HG03469 (cell line): ENCODE measurements around the gene OR10A2.
"Not testable (repeated sequence)": the region's sequence is repeated elsewhere in the genome, so short reads cannot be mapped to it uniquely, and the experiment has no call there.

ENCODE experiments used
- ATAC-seq: cut with Tn5 transposase; IDR thresholded peaks from one replicate; pipeline ENCODE4 v1.9.1; 2021; ENCODE audit warnings: mild to moderate bottlenecking, moderate library complexity, moderate number of reproducible peaks; ENCODE audit not compliant: unreplicated experiment

Gene OR10A2, protein sequence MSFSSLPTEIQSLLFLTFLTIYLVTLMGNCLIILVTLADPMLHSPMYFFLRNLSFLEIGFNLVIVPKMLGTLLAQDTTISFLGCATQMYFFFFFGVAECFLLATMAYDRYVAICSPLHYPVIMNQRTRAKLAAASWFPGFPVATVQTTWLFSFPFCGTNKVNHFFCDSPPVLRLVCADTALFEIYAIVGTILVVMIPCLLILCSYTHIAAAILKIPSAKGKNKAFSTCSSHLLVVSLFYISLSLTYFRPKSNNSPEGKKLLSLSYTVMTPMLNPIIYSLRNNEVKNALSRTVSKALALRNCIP

DNA sequence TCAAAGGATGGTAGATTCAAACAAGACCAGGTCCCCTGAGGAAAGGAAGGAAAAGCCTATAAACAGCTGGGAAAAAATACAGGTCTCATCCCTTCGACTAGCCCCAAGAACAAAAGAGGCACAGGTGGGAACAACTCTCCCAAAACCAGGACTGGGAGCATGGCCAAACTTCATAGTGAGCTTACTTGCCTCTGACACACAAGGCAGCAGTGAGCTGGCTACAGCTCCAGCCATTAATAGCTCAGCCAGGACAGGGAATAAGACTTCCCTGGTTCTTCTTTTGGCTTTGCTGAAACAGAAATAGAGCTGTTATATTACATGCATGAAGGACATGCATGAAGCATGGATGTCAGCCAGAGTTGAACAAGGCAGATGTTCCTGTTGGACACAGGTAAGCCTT lies at the start of gene OR10A2:
Gene OR10A2, plus strand, starts transcription at position 97 of the 400 bp plus-strand sequence. CDS start 6,698 bp downstream, outside the sequence.
- ATAC-seq, result no peak

DNA sequence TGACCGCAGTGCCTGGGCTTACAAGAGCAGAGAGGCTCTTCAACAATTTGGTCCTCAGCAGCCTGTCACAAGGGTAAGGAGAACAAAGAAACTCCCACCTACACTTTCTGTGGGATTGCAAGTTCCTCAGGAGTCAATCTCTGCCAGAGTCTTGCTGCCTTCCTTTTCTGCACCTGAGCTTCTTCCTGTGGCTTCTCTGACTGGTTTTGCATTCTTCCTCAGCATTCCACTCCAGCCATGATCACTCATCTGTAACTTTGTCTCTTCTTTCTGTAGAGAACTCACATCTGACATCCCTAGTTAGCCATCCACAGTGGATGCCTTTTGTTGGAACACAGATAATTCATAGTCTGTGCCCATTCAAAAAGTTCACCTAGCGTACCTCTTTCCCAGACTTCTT lies 49.2 kb upstream of the OR10A2 start:
- no peak for ATAC-seq

DNA sequence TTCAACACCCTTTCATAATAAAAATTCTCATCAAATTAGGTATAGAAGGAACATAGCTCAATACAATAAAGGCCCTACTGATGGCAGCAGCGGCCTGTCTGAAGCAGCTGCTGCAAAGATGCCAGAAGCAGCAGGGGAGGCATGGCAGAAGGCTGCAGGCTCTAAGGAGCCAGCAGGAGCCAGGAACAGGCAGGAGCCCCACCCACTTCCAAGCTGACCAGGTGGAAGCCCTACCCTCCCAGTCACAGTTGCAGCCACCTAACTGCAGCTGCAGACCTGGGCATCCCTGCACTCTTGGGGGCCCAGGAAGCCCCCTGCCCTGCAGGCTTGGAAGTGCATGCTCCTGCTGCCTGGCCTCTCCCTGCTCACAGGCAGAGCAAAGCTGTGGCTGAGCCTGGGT lies 45.2 kb upstream of the OR10A2 start:
- ATAC-seq, result no peak

DNA sequence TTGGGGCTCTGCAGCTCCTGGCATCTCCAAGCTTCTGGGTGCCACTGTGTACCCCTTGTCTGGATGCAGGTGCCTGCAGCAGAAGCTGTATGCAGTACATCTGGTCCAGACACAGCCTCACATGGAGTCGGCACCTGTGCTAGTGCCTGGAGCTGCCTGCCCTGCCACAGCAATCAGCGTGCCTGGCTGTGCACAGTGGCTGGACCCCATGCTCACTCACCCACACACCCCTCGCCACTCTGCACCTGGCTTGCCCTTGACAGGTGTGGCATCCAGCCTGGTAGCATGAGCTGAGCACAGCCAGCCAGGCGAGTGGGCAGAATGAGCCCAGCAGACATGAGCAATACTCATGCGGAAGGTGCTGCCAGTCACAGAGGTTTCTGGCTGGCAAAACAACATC lies 43.9 kb upstream of the OR10A2 start:
- ATAC-seq, result no peak

DNA sequence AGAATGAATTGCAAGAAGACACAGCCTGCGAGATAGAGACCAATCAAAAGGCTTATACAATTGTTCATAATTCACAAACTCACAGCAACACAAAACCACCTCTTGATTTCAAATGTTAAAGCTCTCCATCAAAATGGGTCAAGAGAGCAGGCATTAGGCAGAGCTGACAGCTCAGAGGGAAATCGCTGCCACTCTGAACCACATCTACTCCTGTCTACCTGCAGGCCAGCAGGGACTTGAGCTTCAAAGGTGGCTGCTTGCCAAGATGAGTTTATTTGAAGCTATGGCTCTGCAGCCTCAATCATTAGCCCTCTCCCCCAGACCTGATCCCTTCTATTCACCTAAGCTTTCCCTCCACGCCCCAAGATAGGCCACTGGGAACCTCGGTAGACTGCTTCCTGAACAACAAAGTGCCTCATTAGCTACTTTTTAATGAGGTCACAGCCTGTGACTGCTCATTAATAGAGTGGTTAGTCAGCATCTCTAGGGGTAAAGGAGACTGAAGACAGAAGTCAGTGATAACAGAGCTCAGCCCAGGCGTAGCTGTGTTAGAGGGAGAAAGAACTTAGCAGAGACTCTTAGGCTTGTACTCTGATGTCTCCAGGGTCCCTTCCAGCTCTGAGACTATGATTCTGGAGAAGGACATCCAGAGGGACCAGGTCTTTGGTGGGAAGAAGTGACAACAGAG lies 38.6 kb upstream of the OR10A2 start:
- ATAC-seq, result no peak

DNA sequence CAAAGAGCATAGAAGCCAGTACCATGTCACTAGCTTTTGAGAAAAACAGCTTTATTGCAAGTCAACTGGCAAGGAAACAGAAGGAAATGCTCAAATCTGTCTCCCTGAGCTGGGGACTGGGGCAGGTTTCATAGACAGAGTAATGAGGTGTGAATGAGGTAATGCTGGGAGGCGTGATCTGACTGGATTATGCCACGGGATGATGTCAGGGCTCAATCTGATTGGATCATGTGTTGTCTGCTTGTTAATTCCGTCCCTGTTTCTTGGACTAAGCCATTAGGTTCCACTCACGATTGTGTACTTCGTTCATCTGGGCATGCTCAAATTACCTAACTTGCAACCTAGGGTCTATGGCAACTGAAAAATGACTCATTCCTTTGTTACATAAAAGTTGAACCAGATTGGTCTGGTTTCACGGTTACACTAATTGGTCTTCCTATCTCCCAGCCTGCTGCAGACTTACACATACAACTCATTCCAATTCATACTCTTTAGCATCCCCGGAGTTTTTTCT lies 37.6 kb upstream of the OR10A2 start:
- ATAC-seq, result no peak

DNA sequence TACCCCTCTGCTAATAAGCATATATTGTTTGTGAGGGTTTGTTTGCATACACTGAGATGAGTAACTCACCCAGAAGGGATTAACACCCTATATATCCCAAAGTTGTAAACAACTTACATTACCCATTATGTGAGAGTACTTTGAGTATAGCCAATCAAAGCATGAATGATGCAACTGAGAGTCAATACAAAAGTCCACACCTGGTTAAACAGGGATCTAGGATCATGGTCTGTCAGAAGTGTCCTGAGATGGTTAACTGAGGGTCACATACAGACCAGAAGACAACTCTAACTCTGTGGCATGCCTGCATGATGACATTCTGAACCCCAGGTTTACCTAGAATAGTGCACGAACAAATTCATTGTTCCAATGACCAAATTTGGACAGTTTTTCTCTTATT lies 34.8 kb upstream of the OR10A2 start:
- ATAC-seq, result no peak

DNA sequence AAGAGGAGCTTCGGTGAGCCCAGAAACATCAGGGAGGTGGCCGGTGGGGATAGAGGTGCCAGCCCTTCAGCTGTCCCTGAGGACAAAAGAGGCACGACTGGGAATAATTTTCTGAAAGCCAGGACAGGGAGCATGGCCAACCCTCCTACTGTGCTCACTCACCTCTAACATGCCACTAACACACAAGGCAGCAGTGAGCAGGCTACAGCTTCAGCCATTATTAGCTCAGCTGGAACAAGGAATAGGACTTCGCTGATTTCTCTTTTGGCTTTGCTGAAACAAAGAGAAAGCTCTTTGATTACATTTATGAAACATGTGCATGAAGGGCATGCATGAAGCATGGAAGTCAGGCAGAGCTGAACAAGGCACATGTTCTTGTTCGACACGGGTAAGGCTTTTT lies 29.5 kb upstream of the OR10A2 start:
- ATAC-seq, result no peak

DNA sequence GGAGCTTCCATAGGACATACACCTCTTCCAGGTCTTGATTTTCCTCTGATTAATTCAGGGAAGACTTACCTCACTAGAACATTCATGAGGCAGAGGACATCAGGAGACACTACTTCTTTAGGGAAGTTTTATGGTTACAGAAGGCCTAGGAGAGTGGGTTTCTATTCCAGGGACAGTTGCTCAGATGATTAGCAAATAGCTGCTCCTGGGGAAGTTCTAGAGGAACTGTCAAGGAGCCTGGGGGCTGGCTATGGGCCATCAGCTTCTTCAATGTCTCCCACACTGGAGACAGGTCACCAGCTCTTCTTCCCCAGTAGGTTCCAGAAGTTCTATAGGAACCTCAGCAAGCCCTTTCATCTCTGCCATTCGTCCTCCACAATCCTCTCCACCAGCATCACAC lies 28.8 kb upstream of the OR10A2 start:
- ATAC-seq, result no peak

DNA sequence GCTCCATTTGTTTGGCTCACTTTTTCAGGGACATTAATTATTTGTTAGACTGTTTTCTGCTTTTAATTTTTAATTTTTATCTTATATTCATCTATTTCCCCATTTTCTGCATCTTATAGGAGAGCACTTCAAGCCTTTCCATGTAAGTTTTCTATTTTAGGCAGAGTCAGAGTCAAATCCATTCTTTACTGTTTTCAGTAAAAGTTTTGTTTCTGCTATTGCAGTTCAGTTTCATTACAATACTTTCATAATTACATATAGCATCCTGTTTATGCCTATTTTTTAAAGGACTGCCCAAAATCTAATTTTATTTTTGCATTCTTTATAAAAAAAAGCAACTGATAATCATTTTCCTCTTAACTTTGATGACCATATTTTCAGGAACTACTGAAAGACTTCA lies 21.2 kb upstream of the OR10A2 start:
- no peak for ATAC-seq

DNA sequence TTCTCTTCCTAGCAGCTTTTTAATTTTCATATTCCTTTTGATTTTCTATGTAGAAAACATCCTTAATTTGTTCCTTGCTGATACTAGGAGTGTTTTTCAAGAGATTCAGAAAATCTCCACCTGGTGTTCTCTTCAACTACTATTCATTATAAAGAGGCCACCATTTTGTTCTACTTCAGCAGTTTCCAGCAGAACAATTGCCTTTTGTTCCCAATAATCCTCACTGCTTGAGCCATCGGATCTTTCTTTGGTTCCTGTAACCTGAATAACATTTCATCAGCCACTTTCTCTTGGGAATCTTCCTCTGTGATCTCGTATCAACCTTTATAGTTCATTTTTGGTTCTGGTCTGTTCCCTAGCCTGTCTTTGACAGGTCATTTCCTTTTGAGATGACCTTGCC lies 19.2 kb upstream of the OR10A2 start:
- no peak for ATAC-seq

DNA sequence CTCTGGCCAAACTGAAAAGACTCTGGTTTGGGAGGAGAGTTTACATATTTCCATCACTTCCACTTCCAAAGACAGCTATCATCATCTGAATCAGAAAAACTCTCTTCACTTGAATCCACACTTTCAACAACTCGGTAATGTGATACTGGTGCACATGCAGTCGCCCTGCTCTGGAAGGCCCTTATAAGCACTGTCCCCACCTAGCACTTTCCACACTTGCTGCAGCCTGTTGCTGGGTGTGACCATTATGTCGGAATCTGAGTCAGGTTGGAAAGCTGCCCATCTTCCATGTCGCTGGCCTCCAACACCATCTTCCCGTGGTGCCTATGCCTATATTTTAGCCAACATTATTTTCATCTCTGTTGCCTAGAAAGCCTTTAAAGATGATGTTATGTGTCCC lies 18.5 kb upstream of the OR10A2 start:
- no peak for ATAC-seq

DNA sequence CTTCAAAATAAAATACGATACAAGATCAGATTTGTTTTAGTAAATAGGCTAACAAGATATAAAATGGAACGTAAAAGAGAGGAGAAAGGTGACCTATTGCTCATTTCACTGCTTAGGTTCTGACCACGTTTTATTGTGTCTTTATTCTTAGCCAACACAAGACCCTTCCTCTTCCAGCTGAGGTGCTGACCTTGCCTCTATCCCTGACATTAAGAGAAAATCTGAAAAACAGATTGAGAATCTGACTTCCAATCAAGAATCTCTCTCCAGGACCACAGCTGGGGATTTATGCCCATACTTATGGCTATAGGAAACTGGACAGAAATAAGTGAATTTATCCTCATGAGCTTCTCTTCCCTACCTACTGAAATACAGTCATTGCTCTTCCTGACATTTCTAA lies 17.5 kb upstream of the OR10A2 start, which contains the start of gene OR10A5:
Gene OR10A5, plus strand, starts transcription at position 301 of the 400 bp plus-strand sequence. Its CDS starts 0 bp downstream, at position 301.
- no peak for ATAC-seq

DNA sequence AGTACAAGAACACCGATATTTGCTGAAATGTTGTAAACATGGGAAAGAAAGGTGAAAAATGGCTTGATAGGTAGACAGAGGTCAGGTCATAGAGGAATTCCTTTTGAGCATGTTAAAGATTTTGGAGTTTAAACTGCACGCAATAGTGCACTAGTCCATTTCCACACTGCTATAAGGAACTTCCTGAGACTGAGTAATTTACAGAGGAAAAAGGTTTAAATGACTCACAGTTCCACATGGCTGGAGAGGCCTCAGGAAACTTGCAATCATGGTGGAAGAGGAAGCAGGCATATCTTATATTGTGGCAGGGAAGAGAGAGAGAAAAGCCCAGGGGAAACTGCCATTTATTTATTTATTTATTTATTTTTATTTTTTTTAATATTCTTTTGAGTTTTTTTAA lies 12.3 kb upstream of the OR10A2 start:
- no peak for ATAC-seq

DNA sequence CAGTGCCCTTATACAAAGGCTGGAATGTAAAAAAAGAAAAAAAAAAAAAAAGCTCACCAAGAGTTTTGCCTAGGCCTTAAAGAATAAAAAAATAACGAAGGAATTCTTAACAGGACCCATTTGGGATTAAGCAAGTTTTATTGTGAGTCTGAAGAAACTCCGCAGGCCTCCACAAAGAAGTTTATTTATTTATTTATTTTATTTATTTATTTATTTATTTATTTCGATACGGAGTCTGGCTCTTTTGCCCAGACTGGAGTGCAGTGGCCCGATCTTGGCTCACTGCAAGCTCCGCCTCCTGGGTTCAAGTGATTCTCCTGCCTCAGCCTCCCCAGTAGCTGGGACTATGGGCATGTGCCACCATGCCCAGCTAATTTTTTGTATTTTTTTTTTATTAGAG lies 8.1 kb upstream of the OR10A2 start:
- ATAC-seq, result not testable (repeated sequence)

DNA sequence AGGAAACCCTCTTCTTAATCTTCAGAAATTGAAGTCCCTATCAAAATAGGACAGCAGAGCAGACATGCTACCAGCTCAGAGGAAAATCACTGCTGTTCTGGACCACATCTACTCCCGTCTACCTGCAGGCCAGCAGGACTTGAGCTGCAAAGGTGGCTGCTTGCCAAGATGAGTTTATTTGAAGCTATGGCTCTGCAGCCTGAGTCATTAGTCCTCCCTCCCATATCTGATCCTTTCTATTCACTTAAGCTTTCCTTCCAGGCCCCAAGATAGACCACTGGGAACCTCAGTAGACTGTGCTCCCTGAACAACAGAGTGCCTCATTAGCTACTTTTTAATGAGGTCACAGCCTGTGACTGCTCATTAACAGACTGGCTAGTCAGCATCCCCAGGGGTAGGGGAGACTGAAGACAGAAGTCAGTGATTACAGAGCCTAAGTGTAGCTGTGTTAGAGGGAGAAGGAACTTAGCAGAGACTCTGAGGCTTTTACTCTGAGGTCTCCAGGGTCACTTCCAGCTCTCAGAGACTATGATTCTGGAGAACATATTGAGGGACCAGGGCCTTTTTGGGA lies 6.8 kb upstream of the OR10A2 start:
- no peak for ATAC-seq

DNA sequence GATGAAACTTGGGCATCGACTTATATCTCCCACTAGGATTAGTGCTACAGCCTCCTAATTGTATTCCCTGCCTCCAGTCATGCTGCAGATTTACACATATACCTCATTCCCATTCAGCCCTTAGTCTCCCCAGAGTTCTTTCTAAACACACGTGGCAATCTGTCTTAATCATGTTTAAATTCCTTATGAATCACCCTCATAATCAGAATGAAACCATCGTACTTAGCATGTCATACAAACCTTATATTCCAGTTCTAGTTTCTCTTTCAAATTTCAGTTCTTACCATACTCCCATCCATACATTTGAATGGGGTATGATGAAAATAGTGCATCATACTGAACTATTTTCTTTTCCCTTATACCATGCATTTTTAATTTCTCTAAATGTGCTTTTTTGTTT lies 6.0 kb upstream of the OR10A2 start:
- ATAC-seq, result no peak

DNA sequence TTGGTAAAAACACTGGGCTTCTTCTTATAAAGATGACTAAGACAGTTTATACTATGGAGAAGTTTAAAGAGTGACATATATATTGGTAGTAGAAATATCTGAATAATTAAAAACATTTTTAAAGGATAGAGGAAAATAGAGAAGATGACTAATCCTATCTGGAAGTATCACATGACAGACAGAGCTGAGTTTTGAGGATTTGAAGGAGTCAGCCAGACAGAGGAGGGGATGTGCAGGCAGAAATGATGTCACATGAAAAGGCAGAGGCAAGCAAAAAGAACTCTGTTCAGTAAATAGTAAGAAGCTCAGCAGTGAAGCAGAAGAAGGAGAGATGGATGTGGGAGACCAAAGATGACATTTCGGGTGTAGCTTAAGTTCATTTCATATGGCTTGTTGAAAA lies 1.6 kb downstream of the OR10A2 start:
- no peak for ATAC-seq

DNA sequence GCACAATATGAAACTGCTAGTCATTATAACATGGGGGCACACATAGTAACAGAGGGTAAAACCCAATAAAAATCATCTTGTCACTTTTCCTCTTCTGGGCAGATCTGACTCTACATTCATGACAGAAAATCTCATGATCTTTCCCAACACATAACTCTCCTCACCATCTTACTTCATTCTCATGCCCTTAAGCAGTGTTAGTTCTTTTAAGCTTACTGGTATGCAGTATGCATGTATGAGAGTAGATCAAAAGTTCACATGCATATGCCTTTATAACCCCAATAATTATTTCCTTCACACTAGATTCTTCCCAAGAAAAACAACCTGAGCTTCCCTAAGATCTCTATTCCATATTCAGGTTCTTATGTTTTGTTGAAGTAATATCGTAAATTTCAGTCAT lies 8.4 kb downstream of the OR10A2 start:
- no peak for ATAC-seq

DNA sequence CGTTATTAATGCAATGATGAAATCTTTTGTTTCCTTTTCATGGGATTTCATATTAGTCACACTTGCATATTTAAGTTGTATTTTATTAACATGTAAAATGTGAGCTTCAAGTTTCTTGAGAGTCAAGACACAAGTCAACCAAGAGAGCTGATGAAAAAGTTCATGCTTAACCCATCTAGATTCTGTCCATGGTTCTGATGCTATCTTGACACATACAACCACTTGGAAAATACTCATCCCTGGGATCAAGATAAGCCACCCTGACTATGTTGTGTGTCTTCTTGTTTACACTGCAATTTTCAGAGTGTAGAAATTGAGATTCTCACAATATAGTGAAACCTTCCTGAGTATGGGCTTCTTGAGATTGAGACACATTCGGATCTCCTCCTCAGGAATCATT lies 12.9 kb downstream of the OR10A2 start:
- no peak for ATAC-seq

DNA sequence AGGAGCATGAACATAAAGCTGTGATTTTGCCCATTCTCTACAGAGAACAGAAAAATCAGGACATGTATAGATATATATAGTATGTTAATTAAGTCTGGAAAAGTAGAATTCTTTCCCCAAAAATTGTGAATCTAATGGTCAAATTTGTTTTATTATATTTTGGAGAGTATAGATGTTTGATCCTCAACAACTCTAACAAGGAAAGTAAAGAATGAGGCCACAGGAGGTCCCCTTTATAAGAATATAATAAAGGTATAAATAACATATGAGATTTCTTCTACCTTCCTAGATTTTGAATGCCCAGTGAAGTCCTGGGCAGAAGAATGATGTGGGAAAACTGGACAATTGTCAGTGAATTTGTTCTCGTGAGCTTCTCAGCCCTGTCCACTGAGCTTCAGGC lies 13.5 kb downstream of the OR10A2 start, which contains the start of gene OR10A4:
Gene OR10A4, plus strand, starts transcription at position 301 of the 400 bp plus-strand sequence. Its CDS starts 23 bp downstream, at position 324.
- no peak for ATAC-seq

DNA sequence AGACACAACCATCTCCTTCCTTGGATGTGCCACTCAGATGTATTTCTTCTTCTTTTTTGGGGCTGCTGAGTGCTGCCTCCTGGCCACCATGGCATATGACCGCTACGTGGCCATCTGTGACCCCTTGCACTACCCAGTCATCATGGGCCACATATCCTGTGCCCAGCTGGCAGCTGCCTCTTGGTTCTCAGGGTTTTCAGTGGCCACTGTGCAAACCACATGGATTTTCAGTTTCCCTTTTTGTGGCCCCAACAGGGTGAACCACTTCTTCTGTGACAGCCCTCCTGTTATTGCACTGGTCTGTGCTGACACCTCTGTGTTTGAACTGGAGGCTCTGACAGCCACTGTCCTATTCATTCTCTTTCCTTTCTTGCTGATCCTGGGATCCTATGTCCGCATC lies 14.1 kb downstream of the OR10A2 start:
- no peak for ATAC-seq
